Endothelial cell of umbilical vein (primary cell): Measurements from ENCODE around the gene SDHC. TPM values are rescaled to one million over a fixed set of nuclear protein-coding genes. Genes with fewer than 3 reads are reported as not detected.

Experiments
- BruUV-seq: library from RNA; stranded (reverse); fragments of 400-500 nt; replicated peaks from 2 replicates; lab custom pipeline; 2021; lab: Mats Ljungman, UMichigan
- CTCF ChIA-PET: fragments of 300-600, 350-600 bp; sonication (Branson Sonifier 250); formaldehyde crosslinking; loops from one replicate; lab custom pipeline; 2021; ENCODE audit warnings: antibody characterized with exemption, inconsistent platforms; lab: Charles Lee
- POLR2A ChIA-PET: fragments of 300-600, 350-600 bp; sonication (Branson Sonifier 250); formaldehyde crosslinking; loops from one replicate; lab custom pipeline; 2021; ENCODE audit warnings: antibody characterized with exemption, inconsistent platforms; lab: Charles Lee
- DNase-seq: peaks from one replicate; pipeline ENCODE4 v3.0.0-alpha.2; 2011; ENCODE audit warnings: low read depth, low spot score
- FAIRE-seq: peaks from 2 replicates; lab custom pipeline; 2011; peaks lifted over from hg19 to GRCh38; lab: Jason Lieb, UNC
- H2AFZ ChIP-seq: 2 replicates; pipeline ENCODE4 v1.6.0; 2012; ENCODE audit warnings: low read depth, low read length, control low read depth, inconsistent platforms
- H3K27ac ChIP-seq: 2 replicates; pipeline ENCODE4 v1.5.1; 2011; ENCODE audit warnings: low read depth, mild to moderate bottlenecking, control low read depth, low read length, moderate library complexity; ENCODE audit not compliant: insufficient read depth
- H3K27me3 ChIP-seq, 2 experiments: 2 replicates each; pipeline versions ENCODE4 v1.6.0 to v1.6.1; 2011; ENCODE audit warnings: low read length in 2 of 2, mixed read lengths in 1 of 2; ENCODE audit not compliant: control insufficient read depth in 2 of 2, insufficient read depth in 2 of 2
- H3K36me3 ChIP-seq, 2 experiments: 2 replicates in 1 of 2; 3 replicates in 1 of 2; pipeline ENCODE4 v1.5.1; 2011; ENCODE audit warnings: low read length in 2 of 2, mild to moderate bottlenecking in 1 of 2, moderate library complexity in 1 of 2; ENCODE audit not compliant: control insufficient read depth in 2 of 2, insufficient read depth in 2 of 2; ENCODE audit errors: extremely low read depth in 1 of 2
- H3K4me1 ChIP-seq: 3 replicates; pipeline ENCODE4 v1.5.1; 2011; ENCODE audit warnings: mild to moderate bottlenecking, low read length; ENCODE audit not compliant: control insufficient read depth, insufficient read depth; ENCODE audit errors: extremely low read depth
- H3K4me2 ChIP-seq: 2 replicates; pipeline ENCODE4 v1.6.1; 2011; ENCODE audit warnings: low read length, control low read depth, mixed read lengths; ENCODE audit not compliant: insufficient read depth
- H3K4me3 ChIP-seq, 3 experiments: fragments of 200-600 bp in 1 of 3; sonication (generic), shearing (Covaris generic) in 1 of 3; replicated peaks in 1 of 3; 2 replicates each; pipeline ENCODE4 v1.5.1; 2011 to 2016; ENCODE audit warnings: control low read depth in 3 of 3, low read length in 3 of 3, mild to moderate bottlenecking in 2 of 3, inconsistent platforms in 1 of 3, low read depth in 1 of 3, moderate library complexity in 1 of 3; ENCODE audit not compliant: insufficient read depth in 1 of 3
- H3K79me2 ChIP-seq: 2 replicates; pipeline ENCODE4 v1.6.0; 2012; ENCODE audit warnings: low read length, inconsistent platforms; ENCODE audit not compliant: control insufficient read depth, insufficient read depth
- H3K9ac ChIP-seq: replicated peaks from 2 replicates; pipeline ENCODE3; 2011; ENCODE audit warnings: low read length, control low read depth; ENCODE audit not compliant: insufficient read depth; ENCODE audit errors: extremely low read depth
- H3K9me1 ChIP-seq: replicated peaks from 3 replicates; pipeline ENCODE4 v1.6.0; 2011; ENCODE audit warnings: mild to moderate bottlenecking, low read length; ENCODE audit not compliant: control insufficient read depth, insufficient read depth; ENCODE audit errors: extremely low read depth
- H3K9me3 ChIP-seq: replicated peaks from 2 replicates; pipeline ENCODE4 v1.5.1; 2012; ENCODE audit warnings: low read length, inconsistent platforms; ENCODE audit not compliant: control insufficient read depth, insufficient read depth
- H4K20me1 ChIP-seq: replicated peaks from 2 replicates; pipeline ENCODE3; 2011; ENCODE audit warnings: mild to moderate bottlenecking, low read length; ENCODE audit not compliant: control insufficient read depth, insufficient read depth; ENCODE audit errors: extremely low read depth
- CTCF ChIP-seq, 2 donors: IDR thresholded peaks; 1 replicate in 1 of 2; 2 replicates in 1 of 2; pipeline ENCODE4 v1.5.1; 2011; ENCODE audit warnings: low read length in 2 of 2, mild to moderate bottlenecking in 2 of 2, moderate library complexity in 2 of 2, control low read depth in 1 of 2, inconsistent platforms in 1 of 2, low read depth in 1 of 2; ENCODE audit not compliant: insufficient read depth in 1 of 2; ENCODE audit errors: extremely low read depth in 1 of 2
- EZH2 ChIP-seq: IDR thresholded peaks from 2 replicates; pipeline ENCODE4 v1.6.1; 2012; ENCODE audit warnings: borderline replicate concordance, low read depth, mild to moderate bottlenecking, moderate library complexity, low read length, inconsistent platforms; ENCODE audit not compliant: severe bottlenecking
- FOS ChIP-seq: IDR thresholded peaks from 2 replicates; pipeline ENCODE4 v1.6.1; 2011; ENCODE audit warnings: mild to moderate bottlenecking, low read length, moderate library complexity, borderline replicate concordance; ENCODE audit not compliant: insufficient read depth
- GATA2 ChIP-seq: IDR thresholded peaks from 2 replicates; pipeline ENCODE4 v1.7.0; 2011; ENCODE audit warnings: low read depth, mild to moderate bottlenecking, moderate library complexity, mixed read lengths, low read length; ENCODE audit not compliant: insufficient read length, insufficient read depth
- JUN ChIP-seq: IDR thresholded peaks from 2 replicates; pipeline ENCODE4 v1.6.1; 2011; ENCODE audit warnings: borderline replicate concordance, low read depth; ENCODE audit not compliant: insufficient read length, insufficient read depth
- MYC ChIP-seq: IDR thresholded peaks from one replicate; pipeline ENCODE4 v1.6.1; 2011; ENCODE audit warnings: mild to moderate bottlenecking, low read depth, low read length
- POLR2A ChIP-seq: IDR thresholded peaks from 2 replicates; pipeline ENCODE4 v1.6.1; 2012; ENCODE audit warnings: low read depth, mild to moderate bottlenecking, control low read depth, low read length
- POLR2AphosphoS5 ChIP-seq: IDR thresholded peaks from 2 replicates; pipeline ENCODE4 v1.6.1; 2012; ENCODE audit warnings: low read depth, mild to moderate bottlenecking, control low read depth, low read length, moderate library complexity; ENCODE audit not compliant: insufficient read depth
- dilution Hi-C: fragments of 300-500 bp; cut with MboI; formaldehyde crosslinking; loops from one replicate; pipeline ENCODE4 v1.15.0; 2019; ENCODE audit warnings: low sequenced_read_pairs; ENCODE audit not compliant: extremely low pct_ligation_motif_present
- intact Hi-C: fragments of 100-400 bp; cut with micrococcal nuclease; formaldehyde crosslinking; loops from one replicate; pipeline ENCODE4 v1.10.0; 2022
- polyA plus RNA-seq, 4 experiments: library from polyadenylated mRNA; depleted of rRNA in 3 of 4; stranded (reverse) in 3 of 4; unstranded in 1 of 4; fragments of >200 nt; gene quantifications; 2 replicates each; pipeline versions ENCODE4 v1.2.1 to v1.2.3, GENCODE V29; 2011 to 2012; ENCODE audit warnings: missing spikeins in 1 of 4
- total RNA-seq: library from RNA; stranded (reverse); gene quantifications from 2 replicates; pipeline ENCODE4 v1.2.3, GENCODE V29; 2021
- TF ChIP-seq, protein P1 (sequence below): IDR thresholded peaks from 2 replicates; pipeline ENCODE4 v1.6.1; 2011; ENCODE audit not compliant: insufficient read depth, insufficient read length

SDHC gene
- total and polyA plus RNA-seq, 2 donors (not counting 3 experiments of a cell fraction or from before 2014, with no cell fraction given), result 148 to 279 TPM

GRCh38 chr1:161342821-161343220 lies 28.6 kb downstream of the SDHC start:
- FAIRE-seq, result no peak
- H3K4me1 ChIP-seq, result no peaks in the 10 kb centered on the region
- DNase-seq, result no peak
- dilution Hi-C loops, result no loop called here
- peaks cover 3 to 6% of the 10 kb centered on the region in 2 experiments for H3K36me3 ChIP-seq
- TF ChIP-seq MYC, result no peak
- TF ChIP-seq GATA2, result no peak
- TF ChIP-seq POLR2AphosphoS5, result no peak
- no peak for TF ChIP-seq FOS
- TF ChIP-seq, protein P1, sequence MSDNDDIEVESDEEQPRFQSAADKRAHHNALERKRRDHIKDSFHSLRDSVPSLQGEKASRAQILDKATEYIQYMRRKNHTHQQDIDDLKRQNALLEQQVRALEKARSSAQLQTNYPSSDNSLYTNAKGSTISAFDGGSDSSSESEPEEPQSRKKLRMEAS, result no peak
- no peak for TF ChIP-seq CTCF (IDR thresholded peaks at IDR 0.05; ENCODE audit: extremely low read depth in 1 of 2, insufficient read depth in 1 of 2, low read depth in 1 of 2, low read length in 2 of 2)
- TF ChIP-seq POLR2A, result no peak
- no peak for TF ChIP-seq JUN
- TF ChIP-seq EZH2, result no peak
- no TSS peak for BruUV-seq
- H4K20me1 ChIP-seq, result no peaks in the 10 kb centered on the region
- H3K4me2 ChIP-seq, result no peak overlapping the region
- H3K27me3 ChIP-seq, result no peaks in the 10 kb centered on the region
- H2AFZ ChIP-seq, result no peak overlapping the region
- H3K79me2 ChIP-seq, result no peaks in the 10 kb centered on the region
- no peaks in the 10 kb centered on the region for H3K9me3 ChIP-seq
- H3K27ac ChIP-seq, result no peak overlapping the region
- intact Hi-C loops, result no loop called here
- H3K9me1 ChIP-seq, result no peaks in the 10 kb centered on the region
- ChIA-PET POLR2A (no interaction called here), CTCF (no interaction called here)
- no peak overlapping the region for H3K4me3 ChIP-seq
- H3K9ac ChIP-seq, result no peak overlapping the region
